ENCODE data around the gene GNGT1.

GNGT1 gene

DNA sequence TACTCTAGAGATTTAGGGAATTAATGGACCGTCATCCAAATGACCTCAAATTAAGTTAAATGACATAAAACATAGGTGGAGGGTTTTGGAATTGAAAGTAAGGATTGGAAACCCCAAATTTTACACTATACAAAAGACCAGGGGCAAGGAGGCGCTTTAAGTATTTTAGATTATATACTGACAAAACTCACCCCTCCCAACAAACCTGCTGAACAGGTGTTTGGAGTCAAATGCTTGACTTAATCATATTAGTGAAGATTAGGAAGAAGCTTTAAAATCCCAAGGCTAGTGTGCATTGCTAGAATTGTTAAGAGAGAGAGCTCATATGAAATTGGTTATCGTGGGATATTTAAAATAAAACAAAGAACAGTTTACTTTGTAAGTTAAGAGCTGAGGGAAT lies at the start of gene GNGT1:
Gene GNGT1, plus strand, starts transcription at position 301 of the 400 bp plus-strand sequence. CDS start 180 bp downstream, outside the sequence.
- DNase-seq (ENCODE audit: low read depth in 2 of 2, low spot score in 1 of 2): no peak

DNA sequence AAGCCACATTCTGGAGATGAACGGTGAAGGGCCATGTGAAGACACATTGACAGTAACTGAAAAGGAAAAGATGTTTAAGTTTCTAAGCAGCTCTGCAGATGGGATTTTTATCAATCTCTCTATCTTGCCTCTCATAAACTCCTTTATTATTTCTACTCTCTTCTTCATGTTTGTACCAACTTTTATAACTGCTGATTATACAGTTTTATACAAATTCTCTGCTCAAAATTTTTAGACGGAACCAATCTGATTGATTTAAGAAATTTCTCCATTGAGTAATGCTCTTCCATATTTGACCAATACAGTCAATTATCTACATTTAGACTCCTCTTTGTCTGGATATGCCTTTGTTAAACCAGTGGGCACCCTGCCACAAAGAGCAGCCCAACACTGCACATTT lies 47.5 kb upstream of the GNGT1 start:
- no peak for DNase-seq (ENCODE audit: low read depth in 2 of 2, low spot score in 1 of 2)

DNA sequence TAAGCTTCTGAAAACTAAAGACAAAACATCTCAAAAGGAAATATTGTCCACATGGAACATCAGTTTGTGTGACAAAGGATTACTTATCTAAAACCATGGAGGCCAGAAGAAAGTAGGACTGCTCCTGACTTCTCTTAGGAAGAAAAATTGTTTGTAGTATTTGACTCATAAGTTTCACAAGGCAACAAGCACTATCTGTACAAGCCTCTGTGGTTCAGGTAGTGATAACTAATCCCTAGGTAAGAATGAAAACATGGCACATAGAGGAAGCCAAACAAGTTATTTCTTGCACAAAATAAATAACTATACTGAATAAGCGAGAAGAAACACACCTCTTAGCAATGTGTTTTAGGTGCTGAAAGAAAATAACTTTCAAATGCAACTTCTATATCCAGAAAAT lies 46.1 kb upstream of the GNGT1 start:
- DNase-seq (ENCODE audit: low read depth in 2 of 2, low spot score in 1 of 2): no peak

DNA sequence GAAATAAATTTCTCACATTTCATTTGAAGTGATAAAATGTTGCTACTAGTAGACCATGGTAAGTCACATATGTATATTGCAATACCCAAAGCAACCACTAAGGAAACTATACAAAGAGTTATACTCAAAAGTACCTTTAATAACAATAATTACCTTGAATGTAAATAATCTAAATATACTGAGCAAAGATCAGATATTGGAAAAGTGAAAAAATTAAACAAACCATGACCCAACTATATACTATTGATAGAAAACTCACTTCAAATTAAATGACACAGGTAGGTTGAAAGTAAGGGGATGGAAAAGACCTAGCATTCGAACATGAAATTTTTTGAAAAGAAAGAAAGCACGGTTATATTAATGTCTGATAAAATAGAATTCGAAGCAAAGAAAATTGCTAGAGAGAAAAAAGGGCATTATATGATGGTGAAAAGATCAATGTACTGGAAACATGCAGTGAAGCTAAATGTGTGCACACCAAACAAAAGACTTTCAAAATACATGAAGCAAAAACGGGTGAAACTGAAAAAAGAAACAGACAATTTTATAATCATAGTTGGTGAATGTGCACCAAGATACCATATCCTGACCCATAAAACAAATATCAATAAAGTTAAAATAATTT lies 44.9 kb upstream of the GNGT1 start:
- DNase-seq (ENCODE audit: low read depth in 2 of 2, low spot score in 1 of 2): no peak

DNA sequence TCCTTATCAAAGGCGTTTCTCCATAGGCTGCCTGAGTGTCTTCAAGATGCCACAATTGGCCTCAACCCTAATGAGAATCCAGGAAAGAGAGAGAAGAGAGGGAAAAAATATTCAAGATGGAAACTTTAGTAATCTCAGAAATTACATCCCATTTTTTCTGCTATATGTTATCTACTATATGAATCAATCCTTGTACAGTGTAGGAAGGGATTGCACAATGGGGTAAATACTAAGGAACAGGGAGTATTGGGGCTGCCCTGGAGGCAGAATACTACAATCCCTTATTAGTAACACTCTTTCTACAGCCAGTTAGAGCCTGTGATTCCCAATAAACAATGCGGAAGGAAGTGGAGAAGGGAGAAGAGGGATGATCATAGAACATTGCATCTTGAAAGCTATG lies 43.7 kb upstream of the GNGT1 start:
- DNase-seq (ENCODE audit: low read depth in 2 of 2, low spot score in 1 of 2): no peak

DNA sequence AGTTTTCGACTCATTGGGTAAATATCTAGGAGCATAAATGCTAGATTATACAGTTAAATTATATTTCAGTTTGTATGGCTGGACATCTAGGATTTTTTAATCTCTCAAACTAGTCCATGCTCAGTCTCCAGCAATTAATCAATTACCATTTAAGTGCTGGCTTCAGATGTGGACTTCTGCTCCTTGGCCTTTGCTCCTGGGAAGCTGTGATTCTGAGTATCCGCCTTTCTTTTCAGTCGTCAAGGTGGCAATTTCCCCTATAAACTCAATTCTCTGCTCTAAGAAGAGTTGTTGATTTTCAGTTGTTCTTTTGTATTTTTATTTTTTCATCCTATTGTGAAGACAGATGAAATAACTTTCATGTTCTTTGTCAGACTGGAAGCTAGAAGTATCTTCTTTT lies 39.5 kb upstream of the GNGT1 start:
- DNase-seq (ENCODE audit: low read depth in 2 of 2, low spot score in 1 of 2): no peak

DNA sequence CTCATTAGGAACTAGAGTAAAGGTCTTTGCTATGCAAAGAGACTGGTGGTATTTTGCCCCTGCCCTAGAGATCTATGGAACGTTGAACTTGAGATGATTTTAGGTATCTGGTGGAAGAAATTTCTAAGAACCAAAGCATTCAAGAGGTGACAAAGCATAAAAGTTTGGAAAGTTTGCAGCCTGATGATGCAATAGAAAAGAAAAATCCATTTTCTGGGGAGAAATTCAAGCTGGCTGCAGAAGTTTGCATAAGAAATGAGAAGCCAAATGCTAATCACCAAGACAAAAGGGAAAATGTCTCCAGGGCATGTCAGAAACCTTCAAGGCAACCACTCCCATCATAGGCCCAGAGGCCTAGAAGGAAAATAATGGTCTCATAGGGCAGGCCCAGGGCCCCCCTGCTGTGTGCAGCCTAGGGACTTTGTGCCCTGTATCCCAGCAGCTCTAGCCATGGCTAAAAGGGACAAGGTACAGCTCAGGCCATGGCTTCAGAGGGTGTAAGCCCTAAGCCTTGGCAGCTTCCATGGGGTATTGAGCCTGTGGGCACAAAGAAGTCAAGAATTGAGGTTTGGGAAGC lies 32.3 kb upstream of the GNGT1 start:
- DNase-seq (ENCODE audit: low read depth in 2 of 2, low spot score in 1 of 2): no peak

DNA sequence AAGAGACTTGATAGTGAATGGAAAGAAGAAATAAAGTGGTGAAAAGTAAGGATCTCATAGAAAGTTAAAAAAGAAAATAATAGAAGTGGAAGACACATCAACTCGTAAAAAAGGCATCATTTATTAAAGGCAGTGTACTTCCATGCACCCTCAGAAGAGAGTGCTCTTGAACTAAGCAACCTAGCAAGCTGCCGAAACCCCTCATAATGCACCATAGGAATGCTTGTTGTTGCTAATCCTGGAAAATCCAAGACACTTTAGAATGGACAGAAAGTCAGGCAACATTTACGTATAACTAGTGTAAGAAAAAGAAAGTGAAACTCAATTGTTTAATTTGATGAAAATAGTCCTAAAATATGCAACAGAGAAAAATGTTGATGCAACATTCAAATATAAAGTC lies 28.6 kb upstream of the GNGT1 start:
- no peak for DNase-seq (ENCODE audit: low read depth in 2 of 2, low spot score in 1 of 2)

DNA sequence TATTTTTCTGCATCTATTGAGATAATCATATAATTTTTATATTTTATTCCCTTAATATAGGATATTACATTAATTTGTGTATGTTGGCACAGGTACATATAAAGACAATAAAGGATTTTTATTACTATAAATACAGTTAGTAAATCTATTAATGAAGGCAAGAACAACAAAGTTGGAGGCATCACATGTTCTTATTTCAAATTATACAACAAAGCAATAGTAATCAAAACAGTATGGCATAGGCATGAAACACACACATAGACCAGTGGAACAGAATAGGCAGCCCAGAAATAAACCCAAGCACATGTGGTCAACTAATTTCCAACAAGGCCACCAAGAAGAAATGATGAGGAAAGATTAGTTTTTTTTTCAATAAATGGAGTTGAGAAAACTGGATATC lies 27.0 kb upstream of the GNGT1 start:
- no peak for DNase-seq (ENCODE audit: low read depth in 2 of 2, low spot score in 1 of 2)

DNA sequence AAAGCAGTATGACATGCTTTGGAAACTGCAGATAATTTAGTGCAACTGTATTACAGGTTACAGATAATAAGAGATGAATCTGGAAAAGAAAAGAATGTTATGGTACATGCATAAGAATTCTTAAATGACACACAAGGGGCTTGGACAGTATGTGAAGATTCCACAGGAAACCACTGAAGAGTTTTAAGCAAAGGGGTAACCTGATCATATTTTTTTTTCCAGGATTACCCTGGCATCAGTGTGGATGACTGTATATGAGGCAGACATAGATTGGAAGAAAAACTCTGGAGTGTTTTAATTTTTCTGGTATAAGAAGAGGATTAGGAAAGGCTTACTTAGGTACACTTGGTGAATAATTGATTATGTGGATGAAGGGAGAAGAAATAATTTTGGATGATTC lies 23.9 kb upstream of the GNGT1 start:
- DNase-seq (ENCODE audit: low read depth in 2 of 2, low spot score in 1 of 2): no peak

DNA sequence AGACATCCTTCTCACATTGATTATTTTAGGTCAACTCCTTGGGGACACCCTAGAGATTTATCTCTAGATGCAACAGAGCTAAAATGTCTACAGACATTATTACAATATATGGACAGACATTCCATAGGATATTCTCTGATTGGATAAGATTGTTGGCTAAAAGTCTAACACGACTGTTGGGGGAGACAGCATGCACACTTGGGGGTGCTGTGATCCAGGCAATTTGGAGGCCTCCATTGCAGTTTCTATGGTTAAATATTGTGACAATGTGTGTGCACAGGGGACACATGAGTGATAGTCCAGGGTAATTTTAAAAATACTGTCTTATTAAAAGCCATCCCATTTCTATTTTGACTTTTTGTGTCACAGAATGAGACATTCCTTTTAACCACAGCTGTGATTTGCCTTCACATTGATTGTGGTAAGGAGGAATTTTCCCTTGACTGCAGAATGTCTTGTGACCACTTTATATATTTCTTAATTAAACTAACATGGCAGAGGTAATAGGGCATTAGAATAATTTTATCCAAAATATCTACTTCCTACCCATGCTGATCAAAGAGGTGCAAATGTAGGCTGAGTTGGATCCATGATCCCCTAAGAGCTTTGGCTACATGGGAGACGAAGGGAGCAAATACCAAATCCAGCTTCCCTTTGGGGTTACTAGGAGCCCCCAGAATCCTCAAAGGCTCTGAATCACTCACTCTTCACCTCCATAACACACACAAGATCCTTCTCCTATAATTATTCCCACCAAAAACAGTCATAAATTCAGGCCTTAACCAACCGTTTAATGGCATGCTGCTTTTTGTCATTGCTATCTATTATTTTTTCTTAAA lies 23.1 kb upstream of the GNGT1 start:
- no peak for DNase-seq (ENCODE audit: low read depth in 2 of 2, low spot score in 1 of 2)

DNA sequence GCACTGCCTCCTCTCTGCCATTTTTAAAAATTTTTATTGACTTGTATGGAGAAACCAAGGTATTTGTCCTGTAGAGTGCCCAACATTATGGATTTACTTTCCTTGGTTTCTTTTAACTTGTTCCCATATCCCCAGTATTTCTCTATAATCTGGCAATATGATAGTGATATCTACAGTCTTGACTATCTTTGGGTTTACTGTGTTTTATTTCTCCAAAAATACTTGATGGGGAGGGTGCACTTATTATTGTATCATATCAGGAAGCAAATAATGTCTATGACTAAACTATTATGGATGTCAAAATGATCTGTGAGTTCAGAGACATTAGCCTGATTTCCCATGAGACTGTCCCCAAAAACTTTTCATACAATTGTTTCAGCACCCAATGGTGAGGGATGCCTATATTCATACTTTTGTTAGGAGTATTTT lies 22.4 kb upstream of the GNGT1 start:
- DNase-seq (ENCODE audit: low read depth in 2 of 2, low spot score in 1 of 2): no peak

DNA sequence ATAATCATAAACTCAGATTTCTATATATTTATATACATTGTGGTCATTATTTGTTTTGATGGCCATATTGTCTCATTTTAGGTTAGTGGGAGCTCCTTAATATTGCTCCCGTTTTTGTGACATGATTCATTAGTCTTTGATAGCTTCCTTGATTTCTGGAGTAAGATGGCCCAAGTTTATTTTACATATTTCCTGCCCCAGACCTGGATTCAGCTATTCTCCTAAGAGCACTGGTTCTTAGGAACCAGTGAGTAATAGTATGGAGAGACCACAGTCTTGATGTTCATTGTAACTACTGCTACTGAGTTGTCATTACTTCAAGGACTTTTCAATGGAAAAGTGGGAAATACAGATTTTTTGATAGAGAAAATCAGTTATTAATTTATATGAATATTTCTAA lies 21.8 kb upstream of the GNGT1 start:
- no peak for DNase-seq (ENCODE audit: low read depth in 2 of 2, low spot score in 1 of 2)

DNA sequence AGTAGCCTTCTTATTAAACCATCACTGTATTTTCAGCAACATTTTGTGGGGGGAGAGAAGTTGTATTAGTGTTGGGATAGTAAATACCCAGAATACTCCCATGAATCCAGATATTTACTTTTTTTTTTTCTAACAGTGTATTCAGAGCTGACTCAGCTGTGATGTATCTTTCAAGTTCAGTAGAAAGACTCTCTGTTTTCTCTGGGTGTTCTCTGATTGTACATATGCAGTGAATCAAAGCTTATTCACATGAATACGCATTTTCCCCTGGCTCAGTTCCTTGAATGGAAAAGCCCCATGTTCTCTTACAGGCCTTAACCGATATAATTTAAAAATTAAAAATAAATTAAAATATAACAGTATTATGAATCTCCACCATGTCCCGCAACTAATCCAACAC lies 17.1 kb upstream of the GNGT1 start:
- no peak for DNase-seq (ENCODE audit: low read depth in 2 of 2, low spot score in 1 of 2)

DNA sequence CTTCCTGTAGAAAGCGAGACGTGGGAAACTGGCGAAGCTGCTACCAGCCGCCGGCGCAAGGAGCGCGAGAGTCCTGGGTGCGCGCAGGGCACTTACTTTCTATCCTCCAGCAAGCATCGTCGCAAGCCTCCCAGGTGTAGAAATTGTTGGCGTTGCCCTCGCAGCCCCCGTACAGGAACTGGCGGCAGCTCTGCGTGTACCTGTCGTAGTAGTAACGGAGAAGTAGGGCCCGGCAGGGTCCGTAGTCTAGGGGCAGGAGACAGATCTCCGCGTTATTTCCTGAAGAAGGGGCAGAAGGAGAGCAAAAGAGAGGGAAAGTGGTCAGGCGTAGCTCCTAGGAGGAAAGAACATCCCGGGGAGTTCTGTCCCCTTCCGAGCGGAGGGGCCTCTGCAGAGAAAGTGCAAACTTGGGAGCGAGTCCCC lies 16.3 kb upstream of the GNGT1 start:
- no peak for DNase-seq (ENCODE audit: low read depth in 2 of 2, low spot score in 1 of 2)

DNA sequence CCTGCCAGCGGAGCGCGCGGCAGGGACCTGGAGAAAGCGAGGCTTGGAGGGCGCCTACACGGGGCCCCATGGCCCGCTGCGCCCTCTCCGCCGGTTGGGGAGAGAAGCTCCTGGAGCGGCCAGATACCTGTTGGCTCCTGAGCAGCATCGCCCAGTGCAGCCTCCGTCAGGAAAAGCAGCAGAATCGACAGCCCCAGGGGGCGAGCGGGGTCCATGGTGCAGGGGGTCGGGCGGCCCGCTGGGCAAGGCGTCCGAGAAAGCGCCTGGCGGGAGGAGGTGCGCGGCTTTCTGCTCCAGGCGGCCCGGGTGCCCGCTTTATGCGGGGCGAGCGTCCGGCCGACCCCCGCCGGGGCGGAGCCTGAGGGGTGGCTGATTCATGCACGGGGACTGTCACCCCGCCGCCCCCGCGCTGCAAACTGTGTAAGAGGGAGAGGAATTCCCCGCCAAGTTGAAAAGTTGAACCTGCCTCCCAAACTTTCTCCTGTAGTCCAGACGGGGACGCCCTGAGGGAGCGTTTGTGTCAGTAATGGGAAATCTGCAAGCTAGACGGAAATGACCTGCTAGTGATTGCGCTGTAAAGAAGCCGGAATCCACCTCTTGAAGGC lies 15.8 kb upstream of the GNGT1 start, which contains the start of gene TFPI2:
Gene TFPI2, minus strand, starts transcription at position 290 of the 605 bp plus-strand sequence. Its CDS starts 75 bp downstream, at position 215.
- DNase-seq (ENCODE audit: low read depth in 2 of 2, low spot score in 1 of 2): no peak

DNA sequence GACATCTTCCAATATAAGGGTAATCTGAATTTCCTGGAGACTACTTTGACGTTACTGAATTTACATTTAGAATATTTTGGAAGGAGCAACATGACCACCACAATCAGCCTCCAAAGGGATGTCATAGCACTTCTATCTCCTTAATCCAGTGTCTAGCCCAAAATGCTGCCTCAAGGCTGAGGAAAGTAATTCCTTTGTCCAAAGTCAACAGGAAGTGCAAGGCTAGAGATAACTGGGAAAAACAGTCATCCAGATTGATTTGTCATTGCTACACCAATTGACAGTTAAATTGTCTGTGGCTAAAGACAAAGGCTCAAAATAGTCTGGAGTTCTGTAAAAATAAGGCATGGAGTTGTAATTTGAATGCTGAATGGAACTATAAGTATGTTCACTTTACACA lies 11.9 kb upstream of the GNGT1 start:
- DNase-seq (ENCODE audit: low read depth in 2 of 2, low spot score in 1 of 2): no peak

DNA sequence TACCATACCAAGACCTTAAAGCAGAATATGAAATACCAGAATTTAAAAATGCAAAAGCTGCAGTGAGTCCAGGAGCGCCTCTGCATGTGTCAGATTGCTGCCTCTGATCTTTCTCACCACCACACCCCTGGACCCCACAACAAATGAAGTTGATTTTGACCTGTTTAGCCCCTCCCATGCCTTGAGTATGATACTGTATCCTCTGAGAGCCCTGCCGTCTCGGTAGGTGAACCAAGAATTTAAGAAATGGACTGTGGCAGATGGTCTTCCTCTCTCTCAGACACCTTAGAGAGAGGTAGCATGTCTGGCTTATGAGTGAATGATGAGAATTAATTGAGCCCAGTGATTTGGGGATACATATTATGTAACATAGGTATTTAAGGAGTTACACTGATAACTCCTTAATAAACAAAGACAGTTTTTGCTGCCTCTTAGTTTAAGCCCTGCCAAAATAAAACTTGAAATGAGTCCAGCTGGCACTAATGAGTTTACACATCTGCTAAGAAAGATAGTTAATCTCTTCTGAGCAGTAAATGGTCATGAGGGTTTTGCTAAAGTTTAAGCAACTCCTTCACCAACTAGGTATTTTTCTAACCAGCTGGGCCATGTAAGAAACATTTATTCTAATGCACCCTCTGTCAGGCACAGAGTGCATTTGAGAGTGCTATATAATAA lies 11.3 kb upstream of the GNGT1 start:
- DNase-seq (ENCODE audit: low read depth in 2 of 2, low spot score in 1 of 2): no peak

DNA sequence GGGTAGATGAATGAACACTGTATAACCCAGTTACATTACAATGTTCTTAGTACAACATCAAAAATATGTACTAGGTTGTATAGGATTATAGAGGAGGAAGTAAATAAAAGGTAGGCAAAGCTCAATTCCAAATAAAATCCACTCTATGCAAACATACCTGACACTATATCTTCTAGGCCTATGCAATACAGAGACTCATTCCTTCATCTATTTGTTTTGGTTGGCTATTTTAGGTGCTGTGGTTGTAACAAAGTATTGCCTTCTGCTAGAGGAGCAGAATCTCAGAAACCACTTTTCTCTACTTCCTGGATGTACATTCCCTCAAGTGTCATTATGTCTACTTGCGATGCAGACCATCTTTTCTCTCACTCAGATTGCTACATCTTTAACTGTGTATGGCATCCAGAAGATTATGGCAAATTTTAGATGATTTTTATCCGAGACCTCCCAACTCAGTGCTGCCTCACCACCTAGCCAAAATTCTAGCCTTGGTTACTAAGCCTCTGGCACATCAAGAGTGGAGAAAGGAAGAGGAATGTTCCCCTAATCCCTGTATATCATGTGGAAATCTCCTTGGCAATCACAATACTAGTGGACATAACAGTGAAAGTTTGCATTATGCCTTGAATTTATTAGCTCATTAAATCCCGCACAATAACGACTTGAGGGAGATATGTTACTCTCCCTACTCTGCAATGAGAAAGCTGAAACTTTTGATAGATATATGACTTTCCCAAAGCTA lies 10.3 kb upstream of the GNGT1 start:
- no peak for DNase-seq (ENCODE audit: low read depth in 2 of 2, low spot score in 1 of 2)

DNA sequence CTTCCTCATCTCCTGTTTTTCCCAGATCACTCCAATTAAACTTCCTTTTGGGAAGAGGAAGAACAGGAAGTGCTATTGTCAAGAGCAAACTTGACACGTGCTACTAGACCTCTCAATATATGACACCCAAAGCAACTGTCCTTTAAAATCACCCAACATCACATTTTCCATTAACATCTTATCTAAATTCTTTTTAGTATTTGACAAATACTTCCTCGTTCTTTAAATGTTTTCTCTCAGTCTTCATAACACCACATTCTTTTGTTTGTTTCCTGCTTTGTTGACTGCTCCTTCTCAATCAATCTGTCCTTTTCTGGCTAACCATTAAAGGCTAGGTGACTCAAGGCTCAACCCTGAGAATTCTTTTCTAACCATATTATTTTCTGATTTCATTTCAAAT lies 8.7 kb upstream of the GNGT1 start:
- DNase-seq (ENCODE audit: low read depth in 2 of 2, low spot score in 1 of 2): no peak

Measured in stimulated activated CD8-positive, alpha-beta memory T cell treated with anti-CD3 and anti-CD28 coated beads, Interleukin-4, amount 100 ng/mL, for 1 hour (primary cell).